HL-60/S4 treated with phorbol 12-myristate 13-acetate at 8.2 ng/mL for 4 days and 3 days (cell line): Measurements from ENCODE around the gene KIDINS220.

Source experiments
- in situ Hi-C: fragments of 300-500 bp; cut with MboI; formaldehyde crosslinking; loops from 2 replicates; pipeline ENCODE4 v1.15.0; 2022; ENCODE audit warnings: low sequenced_read_pairs

Gene KIDINS220

DNA sequence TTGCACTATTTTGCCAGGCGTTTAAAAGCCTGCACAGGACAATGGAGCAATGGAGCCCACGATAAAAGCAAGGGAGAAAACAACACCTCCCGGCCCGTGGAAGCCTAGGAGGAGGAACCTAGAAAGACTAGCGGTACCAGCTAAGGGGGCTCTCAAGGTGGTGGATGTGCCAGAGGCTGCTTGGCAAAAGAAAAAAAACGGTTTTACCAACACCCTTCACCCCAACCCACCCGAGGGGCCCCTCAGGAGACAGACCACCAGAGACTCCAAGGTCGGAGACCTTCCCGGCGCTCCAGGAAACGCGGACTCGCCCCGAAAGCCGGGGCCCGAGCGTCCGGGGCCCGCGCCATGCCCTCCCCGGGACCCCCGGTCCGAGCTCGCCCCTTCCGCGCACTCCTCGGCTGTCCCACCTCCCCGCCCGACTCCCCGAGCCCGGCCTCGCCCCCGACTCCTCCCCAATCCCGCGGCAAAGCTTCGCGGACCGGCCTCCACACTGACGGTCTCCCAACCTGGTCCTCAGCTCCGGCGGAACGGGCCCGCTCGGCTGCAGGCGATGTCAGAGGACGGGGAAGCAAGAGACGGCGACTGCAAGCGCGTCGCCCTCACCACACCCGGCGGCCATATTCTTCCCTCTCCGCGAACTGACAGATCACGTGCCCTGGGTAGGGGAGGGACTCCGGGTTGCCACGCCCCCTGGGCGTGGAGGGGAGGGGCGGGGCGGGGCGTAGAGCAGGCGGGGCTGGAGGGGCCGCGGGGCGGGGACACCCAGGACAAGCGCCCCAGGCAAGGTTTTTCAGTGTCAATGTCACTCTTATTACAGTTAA, at the start of gene KIDINS220:
Gene KIDINS220, minus strand, starts transcription at position 643 of the 824 bp plus-strand sequence. CDS start 10,520 bp downstream, outside the sequence.
- in situ Hi-C loops = no loop called here

DNA sequence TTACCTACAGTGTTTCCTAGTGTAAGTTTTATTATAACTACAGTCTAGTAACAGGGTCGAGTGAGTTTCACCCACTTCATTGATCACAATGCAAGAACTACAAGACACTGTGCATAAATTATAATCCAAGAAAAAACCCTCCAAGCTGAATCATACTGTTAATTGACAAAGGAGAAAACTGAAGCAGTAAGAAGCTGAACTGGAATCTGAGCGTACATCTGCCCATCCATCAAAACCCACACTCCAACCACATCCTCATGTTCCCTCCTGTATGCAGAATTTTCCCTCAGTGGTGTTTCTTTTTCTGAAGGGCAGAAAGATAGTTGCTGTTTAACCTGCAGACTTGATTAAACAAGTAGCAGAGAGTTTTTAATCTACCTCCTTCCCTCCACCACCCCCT, 49.5 kb upstream of the KIDINS220 start:
- in situ Hi-C loops = no loop called here

DNA sequence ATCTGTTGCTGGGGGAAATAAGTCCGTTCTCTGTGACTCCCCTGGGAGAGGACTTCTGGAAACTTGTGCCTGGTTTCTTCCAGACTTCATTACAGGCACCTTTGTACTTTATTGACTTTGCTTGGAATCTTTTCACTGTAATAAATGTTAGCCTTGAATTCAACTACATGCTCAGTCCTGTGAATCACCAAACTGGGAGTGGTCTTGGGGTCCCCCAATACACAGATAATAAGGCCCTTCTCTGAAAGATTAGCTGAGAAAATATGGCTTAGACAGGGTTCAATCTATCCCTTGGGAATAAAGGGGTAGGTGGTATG, 48.7 kb upstream of the KIDINS220 start:
- in situ Hi-C loops = no loop called here

DNA sequence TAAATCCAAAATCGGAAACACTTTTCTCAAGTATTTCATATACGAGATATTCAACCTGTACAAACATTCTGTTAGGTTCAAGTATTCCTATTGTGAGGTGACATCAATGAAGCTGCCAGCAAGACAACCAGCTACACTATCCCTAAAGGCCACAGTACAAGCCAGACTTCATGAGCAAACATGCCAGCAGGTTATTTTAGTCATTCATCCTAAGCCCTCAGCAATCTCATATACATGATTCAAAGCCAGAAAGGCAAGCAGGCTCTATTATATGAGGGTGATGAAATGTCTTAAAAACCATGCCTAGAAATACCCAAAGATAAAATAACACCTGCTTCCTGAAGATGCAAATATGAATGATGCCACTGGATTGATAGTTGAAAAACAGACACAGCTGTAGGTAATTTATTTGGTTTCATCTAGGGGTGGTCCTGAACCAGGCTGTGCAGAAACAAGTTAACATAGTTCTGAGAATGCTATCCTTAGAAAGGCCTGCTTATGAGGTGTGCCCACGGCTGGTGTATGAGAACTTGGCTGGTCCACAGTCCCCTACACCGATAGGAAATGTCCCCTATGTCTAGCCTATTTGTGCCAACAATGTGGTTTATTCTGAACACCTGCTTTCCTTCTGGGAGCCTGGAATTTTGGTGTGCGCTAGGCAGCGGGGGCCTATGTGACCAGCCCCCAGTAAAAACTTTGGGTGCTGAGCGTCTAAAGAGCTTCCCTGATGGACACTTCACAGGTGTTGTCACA, 48.2 kb upstream of the KIDINS220 start:
- in situ Hi-C loops = no loop called here

DNA sequence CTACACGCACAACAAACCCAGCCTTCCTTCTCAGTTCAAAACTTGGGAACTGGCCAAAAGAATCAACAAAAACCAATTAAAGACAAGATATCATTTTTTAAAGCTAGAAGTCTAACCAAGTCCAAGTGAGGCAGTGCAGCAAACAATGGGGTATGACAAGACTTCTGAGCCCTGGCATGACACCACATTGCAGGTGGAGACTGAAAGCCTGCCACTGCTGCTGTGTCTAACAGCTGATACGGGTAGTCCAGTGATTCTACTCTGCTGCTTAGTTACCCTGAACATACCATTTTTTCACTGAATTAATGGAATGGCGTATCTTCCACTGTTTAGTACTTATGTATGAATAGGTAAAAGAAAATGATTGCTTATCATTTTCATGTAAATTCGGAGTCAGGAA, 47.4 kb upstream of the KIDINS220 start:
- in situ Hi-C loops = no loop called here

DNA sequence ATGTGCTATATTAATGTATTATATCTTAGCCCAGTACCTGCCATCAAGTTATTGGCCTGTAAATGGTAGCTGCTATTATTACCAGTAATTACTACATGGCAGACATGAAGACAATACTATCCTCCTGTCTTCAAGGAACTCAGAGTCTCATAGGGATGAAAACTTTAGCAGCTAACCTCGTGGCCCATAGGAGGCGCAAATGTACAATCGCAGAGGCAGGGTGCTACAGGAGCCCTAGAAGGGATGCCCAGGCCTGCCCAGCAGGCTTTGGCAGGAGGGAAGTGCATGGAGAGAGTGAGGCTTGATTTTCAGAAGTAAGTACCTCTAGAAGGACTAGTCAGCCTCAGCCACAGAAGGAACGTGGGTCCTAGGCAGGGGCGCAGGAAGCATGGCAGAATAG, 44.7 kb upstream of the KIDINS220 start:
- in situ Hi-C loops = no loop called here

DNA sequence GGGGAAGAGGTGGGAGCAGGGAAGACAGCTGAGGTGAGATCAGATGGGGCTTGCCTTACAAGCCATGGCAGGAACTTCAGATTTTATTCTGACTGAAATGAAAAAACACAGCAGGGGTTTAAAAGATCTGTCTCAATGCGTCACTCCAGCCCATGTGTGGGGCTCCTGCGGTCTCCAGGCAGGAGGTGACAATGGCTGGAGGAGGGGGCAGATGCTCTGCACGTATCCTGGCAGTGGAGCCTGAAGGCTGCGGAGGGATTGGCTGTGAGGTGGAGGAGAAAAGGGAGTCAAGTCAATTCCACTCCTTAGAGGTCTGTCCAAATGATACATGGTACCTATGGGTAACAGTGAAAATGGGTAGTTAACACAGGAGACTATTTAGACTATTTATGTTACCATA, 40.5 kb upstream of the KIDINS220 start:
- in situ Hi-C loops = no loop called here

DNA sequence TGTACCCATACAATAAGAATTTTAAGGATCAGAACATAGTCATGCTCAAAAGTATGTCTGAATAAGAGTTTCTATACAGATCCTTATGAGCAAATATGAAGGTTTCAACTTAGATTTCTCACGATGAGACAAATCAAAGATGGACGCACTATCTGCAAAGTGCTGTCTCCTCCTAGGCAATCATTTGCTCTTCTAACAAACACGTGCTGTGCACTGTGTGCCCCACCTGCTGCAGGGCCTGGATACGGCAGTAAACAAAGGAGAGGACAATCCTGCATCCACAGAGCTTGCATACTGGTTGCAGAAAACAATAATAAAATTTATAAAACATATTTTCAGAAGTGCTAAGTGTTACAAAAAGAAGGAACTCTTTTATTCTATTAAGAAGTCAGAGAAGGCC, 39.9 kb upstream of the KIDINS220 start:
- in situ Hi-C loops = no loop called here

DNA sequence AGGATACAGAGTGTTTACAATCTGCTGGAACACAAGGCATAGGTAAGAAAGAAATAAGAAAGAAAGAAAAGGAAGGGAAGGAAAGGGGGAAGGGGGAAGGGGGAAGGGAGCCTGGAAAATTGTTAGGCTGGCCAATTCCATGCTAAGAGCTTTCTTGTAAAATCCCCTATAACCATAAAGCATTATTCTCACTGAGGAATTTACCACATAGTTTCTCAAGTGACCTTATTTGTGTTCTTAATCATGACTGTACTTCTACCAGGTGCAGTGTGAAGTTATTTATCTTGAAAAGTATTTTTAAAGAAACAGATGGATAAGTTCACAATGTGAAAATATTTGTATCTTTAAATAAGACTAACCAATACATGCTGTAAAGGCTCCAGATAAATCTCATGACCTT, 39.2 kb upstream of the KIDINS220 start:
- in situ Hi-C loops = no loop called here

DNA sequence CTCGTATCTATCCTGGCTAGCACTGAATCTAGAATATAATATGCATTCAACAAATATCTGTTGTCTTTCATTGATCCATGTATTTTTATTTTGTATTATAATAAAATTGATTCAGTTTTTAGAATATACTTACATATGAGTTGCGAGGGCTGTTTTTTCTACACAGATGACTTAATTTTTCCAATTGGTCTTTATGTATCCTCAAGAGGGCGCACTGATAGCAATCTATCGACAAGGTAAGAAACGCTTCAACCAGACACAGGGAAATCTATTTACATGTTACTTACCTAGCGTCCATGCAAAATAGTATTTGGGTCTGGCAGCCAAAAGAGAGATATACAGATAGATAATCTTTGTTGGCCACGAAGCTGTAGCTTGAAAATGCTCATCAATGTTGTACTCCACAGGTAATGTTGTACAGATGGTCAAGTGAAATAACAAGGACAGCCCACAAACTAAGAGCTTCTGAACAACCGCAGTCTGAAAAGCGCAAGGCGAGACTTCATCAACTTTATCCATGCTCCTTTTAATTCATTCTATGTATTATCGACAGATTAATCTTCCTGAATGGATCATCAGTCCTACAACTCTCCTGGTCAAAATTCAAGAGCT, 35.5 kb upstream of the KIDINS220 start:
- in situ Hi-C loops = no loop called here

DNA sequence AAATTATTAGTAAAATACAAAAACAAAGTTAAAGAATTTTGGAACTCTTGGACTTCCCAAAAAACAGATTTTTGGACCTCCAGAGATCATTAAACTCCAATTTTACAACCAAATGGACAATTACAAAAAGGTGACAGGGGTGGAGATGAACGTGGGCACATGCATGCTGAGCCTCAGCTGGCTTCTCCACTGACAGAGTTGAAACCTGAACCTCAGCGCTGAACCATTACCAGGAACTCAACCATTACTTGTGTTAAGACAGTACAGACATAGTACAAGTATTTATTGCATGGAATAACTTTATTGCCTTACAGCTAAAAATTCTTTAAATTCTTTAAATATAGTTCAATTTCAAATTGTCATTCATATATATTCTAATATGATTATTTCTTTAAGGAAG, 33.0 kb upstream of the KIDINS220 start:
- in situ Hi-C loops = no loop called here

DNA sequence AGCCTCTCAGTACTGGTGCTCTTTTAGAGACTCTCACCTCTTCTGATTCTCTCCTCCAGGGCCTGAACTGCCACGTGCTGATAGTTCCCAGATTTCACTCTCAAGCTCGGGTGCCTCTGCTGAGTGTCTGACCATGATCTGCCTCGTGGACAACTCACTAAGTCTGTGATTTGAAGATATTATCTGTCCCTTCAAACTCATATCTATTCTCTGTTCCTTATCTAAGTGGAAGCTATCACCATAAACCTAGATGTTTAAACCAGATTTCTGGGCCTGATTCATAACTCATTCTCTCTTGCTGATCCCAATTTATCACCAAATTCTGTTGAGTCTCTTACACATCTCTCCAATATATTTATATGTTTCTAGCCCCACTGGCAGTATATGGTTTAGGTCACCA, 29.9 kb upstream of the KIDINS220 start:
- in situ Hi-C loops = no loop called here

DNA sequence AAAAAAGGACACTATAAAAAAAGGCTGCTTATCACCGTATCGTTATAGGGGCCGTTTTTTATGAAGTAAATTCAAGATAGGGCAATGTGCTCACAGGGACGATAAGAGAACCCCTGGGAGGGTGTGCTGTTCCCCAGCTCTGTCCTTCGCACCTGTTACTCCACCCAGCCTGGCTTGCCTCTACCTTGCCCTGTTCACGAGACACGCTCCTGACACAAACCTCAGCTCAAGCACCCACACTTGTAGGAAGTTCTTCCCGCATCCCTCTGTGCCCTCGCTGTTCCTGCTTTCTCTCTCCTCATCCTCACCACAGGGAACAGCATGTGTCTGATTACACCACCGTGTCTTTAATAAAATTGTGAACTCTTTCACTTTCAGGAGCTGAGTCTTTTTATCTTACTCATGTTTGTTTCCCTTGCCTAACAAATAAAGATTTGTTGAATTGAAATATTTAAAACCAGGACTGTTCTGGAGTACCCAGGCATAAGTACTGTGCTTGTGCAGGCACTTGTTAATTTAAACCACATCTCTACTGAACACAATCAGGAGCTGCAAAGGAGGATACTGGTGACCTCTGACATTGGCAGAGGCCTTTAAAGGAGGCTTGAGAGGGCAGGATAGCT, 26.0 kb upstream of the KIDINS220 start:
- in situ Hi-C loops = no loop called here

DNA sequence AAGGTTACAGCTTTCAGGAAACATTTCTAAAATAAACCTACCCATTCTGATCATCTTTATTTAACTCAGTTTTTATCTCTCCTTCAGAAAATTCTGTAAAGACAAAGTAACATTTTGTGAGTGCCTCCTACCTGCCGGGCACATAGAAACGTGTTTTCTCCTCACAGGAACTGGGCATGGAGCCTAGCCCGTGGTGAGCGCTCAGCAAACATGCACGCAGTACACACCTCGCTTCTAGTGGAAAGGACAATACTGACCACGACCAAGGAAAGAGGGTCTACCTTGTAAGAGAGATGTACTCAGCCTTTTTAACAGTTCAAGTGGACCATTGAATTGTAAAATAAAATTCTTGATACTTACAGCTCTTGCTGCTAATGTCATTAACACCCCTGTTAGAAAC, 24.8 kb upstream of the KIDINS220 start:
- in situ Hi-C loops = no loop called here

DNA sequence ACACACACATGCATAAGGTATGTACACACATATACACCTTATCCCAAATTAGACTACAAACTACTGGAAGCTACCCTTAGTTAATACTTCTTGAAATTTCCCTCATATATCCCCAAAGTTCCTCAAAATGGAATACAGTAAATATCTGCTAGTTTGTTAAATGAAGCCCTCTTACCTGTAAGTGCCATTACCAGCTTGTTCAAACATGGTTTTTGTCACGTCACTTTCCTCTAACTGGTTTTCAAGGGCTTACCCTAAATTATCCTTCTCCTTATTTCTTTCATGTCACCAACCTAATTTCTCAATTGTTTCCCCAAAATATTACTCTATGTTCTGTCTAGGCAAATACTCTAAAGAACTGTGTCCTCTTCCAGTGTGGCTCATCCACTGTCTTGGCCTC, 24.4 kb upstream of the KIDINS220 start:
- in situ Hi-C loops = no loop called here

DNA sequence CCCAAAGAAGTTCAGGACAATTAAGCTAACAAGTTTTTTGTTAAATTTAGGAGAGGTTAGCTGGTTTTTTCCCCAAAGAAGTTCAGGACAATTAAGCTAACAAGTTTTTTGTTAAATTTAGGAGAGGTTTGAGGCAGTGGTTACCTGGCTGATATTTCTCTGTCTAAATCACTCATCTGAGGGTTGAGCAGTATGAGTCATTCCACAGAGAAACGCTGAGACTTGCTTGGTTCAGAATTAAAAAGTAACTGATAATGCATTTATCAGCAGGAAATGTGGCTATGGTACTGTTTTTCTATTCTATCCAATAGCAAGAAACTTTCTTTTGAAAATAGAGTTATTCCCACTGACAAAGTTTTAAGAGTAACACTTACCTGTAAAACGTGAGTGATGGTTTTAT, 22.8 kb upstream of the KIDINS220 start:
- in situ Hi-C loops = no loop called here

DNA sequence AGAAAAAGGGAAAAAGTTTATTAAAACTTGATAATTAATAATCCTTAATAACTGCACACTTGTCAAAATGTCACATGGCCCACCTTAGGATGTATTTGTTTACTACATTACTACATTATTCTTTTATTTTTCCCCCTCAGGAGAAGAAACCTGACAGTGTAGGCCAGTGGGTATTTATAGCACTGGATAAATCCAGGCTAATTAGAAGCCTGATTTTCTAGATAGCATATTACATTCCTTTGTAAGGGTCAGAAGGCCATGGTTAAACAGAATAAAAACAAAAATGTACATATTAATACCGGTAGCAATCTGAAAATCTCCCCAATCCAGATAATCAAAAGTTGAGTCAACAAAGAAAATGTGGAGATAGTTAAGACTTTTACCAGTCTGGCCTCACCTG, 21.5 kb upstream of the KIDINS220 start:
- in situ Hi-C loops = no loop called here

DNA sequence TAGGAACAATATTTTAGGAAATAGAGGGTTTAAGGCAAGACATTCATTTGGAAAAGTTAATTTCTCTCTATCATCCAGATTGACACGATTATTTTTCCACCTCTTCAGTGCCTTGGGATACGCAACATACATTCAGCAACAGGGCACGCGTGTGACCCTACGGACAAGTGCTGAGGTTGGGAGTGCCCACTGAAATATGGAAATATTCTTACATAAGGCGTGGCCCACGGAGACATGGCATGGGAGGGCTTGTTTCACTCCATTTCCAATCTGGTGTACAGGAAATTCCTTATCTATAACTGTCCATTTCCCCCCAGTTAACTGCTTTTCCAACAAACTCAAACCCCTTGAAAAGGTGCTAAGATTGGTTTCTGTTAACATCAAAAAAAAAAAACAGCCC, 20.9 kb upstream of the KIDINS220 start:
- in situ Hi-C loops = no loop called here

DNA sequence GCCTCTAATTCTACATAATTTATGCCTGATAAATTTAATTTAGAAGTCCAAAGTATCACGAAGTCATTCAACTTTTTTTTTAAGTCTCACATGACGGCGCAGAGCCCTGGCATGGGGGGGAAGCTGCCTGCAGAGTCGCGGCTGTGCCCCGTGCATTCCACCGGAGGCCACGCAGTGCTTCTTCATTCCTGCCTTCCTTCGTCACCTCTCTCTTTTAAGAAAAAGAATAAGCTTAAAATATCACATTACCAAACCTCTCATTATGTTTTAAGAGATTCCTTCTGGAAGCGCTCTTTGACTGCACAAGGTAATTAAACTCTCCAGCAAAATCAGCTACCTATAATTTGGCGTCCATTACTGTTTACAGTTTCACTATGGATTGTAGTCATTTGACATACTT, 20.3 kb upstream of the KIDINS220 start:
- in situ Hi-C loops = no loop called here

DNA sequence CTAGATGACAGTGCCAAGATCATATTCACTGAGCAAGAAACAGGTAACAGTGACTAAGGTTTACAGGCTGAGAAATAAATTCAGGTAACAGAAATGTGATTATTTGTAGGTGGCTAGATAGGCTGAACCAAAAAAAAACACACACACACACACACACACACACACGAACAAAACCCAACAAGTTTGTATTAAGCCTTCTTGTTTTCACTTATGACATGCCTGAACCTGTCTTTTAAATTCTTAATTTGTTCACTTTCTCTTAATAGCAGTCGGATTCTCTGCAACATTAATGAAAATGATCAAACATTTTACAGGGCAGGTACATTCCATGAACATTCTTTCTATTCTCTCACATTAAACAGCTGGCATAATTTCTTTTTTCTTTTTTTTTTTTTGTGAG, 18.8 kb upstream of the KIDINS220 start:
- in situ Hi-C loops = no loop called here

DNA sequence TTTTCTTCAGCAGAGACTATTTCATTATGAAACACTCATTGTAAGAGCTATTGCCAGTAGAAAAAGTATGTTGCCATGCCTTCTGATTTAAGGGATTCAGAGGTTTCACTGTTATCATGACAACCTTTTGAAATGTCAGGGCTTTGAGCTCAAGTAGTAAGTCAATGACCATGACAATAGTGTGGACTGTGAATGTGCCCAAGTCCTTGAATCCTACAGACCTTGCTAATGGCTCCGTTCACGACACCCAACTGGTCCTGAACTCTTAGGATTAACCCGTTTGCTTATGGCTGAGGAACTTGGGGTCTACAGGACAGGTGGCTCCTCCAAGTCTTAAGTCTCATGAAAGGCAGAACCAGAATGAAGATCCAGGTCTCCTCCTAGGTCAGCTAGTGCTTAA, 17.6 kb upstream of the KIDINS220 start:
- in situ Hi-C loops = no loop called here

DNA sequence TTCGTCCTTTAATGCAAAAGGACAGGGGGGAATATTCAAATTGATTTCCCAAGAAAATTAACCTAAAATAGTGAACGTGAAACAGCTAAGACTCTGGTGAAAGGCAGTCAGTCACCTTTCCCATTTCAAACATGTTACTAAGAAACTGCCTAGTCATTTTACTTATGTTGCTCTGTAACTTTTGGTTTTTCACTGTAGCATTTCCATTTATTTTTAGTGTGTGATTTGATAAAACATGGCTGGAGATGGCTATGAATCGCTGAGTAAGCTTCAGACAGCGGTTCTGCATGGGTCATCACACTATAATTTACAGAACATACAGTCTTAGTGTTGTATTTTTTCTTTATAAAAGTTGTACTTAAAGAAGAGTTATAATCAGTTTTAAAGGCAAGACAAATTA, 16.0 kb upstream of the KIDINS220 start:
- in situ Hi-C loops = no loop called here
